ENCODE data around the gene LRRC74B. TPM values are rescaled to one million over a fixed set of nuclear protein-coding genes. Genes with fewer than 3 reads are reported as not detected.

The LRRC74B gene
- total RNA-seq, 1 experiment from 2014 or later = not detected

- no peak overlapping the region for H3K4me3 ChIP-seq (ENCODE audit: low read length)
- H3K9me2 ChIP-seq (replicated peaks; ENCODE audit: low read length) = no peaks in the 10 kb centered on the region
- no peak overlapping the region for H3K27ac ChIP-seq (ENCODE audit: low read length)
- H3K27me3 ChIP-seq (ENCODE audit: low read length) = no peaks in the 10 kb centered on the region
- H3K4me2 ChIP-seq (ENCODE audit: low read length) = no peak overlapping the region
- H3K9me3 ChIP-seq (ENCODE audit: low read length) = no peaks in the 10 kb centered on the region
- no peaks in the 10 kb centered on the region for H3K4me1 ChIP-seq (ENCODE audit: insufficient read depth, low read length)
- no TSS peak for BruUV-seq (replicated peaks)
- POLR2A ChIA-PET (ENCODE audit: unreplicated experiment) = no interaction called here
- no peaks in the 10 kb centered on the region for H3K36me3 ChIP-seq (ENCODE audit: low read depth, low read length)
- DNase-seq (no peak), ATAC-seq (no peak)
- no peaks in the 10 kb centered on the region for H4K20me1 ChIP-seq (ENCODE audit: low read length)
- CTCF ChIA-PET = no interaction called here
- no peak overlapping the region for H2AFZ ChIP-seq (ENCODE audit: low read length)
- no peaks in the 10 kb centered on the region for H3K79me2 ChIP-seq (ENCODE audit: low read length)
- TF ChIP-seq EZH2phosphoT487 (IDR thresholded peaks at IDR 0.05; ENCODE audit: borderline replicate concordance, low read length) = no peak
- no peak for TF ChIP-seq CTCF (conservative IDR thresholded peaks at IDR 0.05; ENCODE audit: low read depth, low read length)
- no peak for TF ChIP-seq EZH2 (IDR thresholded peaks at IDR 0.05; ENCODE audit: low read length, unreplicated experiment)
- no peak overlapping the region for H3K9ac ChIP-seq (ENCODE audit: low read length)
- no peaks in the 10 kb centered on the region for H3F3A ChIP-seq (ENCODE audit: low read length, unreplicated experiment)
- intact Hi-C loops (cut with micrococcal nuclease) = no loop called here
These were observed 7.1 kb downstream of the LRRC74B start for GRCh38 chr22:21052715-21053459.

- CTCF ChIA-PET = no interaction called here
These were observed 8.4 kb downstream of the LRRC74B start for GRCh38 chr22:21054046-21054713.

GRCh38 chr22:21054714-21055563, 9.2 kb downstream of the LRRC74B start:
- Histone ChIP-seq H4K20me1 (ENCODE audit: low read length) (no peaks in the 10 kb centered on the region), H2AFZ (ENCODE audit: low read length) (no peak overlapping the region), H3K4me2 (ENCODE audit: low read length) (no peak overlapping the region), H3K27me3 (ENCODE audit: low read length) (no peaks in the 10 kb centered on the region), H3K9me2 (replicated peaks; ENCODE audit: low read length) (no peaks in the 10 kb centered on the region), H3K79me2 (ENCODE audit: low read length) (no peaks in the 10 kb centered on the region), H3K4me1 (ENCODE audit: insufficient read depth, low read length) (no peaks in the 10 kb centered on the region), H3K4me3 (ENCODE audit: low read length) (no peak overlapping the region), H3K27ac (ENCODE audit: low read length) (no peak overlapping the region), H3K9me3 (ENCODE audit: low read length) (no peaks in the 10 kb centered on the region), H3K9ac (ENCODE audit: low read length) (no peak overlapping the region), H3K36me3 (ENCODE audit: low read depth, low read length) (no peaks in the 10 kb centered on the region), H3F3A (ENCODE audit: low read length, unreplicated experiment) (no peaks in the 10 kb centered on the region)
- intact Hi-C loops (cut with micrococcal nuclease) = no loop called here
- ChIA-PET CTCF (no interaction called here), POLR2A (ENCODE audit: unreplicated experiment) (no interaction called here)
- BruUV-seq (replicated peaks) = no TSS peak
- DNase-seq (no peak), ATAC-seq (no peak)
- TF ChIP-seq CTCF (conservative IDR thresholded peaks at IDR 0.05; ENCODE audit: low read depth, low read length) = no peak

More at GRCh38 chr22:21054046-21054713, 8.4 kb downstream of the LRRC74B start:
- no peak overlapping the region for H3K9ac ChIP-seq (ENCODE audit: low read length)
- POLR2A ChIA-PET (ENCODE audit: unreplicated experiment) = no interaction called here
- H3K36me3 ChIP-seq (ENCODE audit: low read depth, low read length) = no peaks in the 10 kb centered on the region
- no peaks in the 10 kb centered on the region for H3K27me3 ChIP-seq (ENCODE audit: low read length)
- no peak overlapping the region for H2AFZ ChIP-seq (ENCODE audit: low read length)
- no peak overlapping the region for H3K4me2 ChIP-seq (ENCODE audit: low read length)
- no peaks in the 10 kb centered on the region for H3K79me2 ChIP-seq (ENCODE audit: low read length)
- H4K20me1 ChIP-seq (ENCODE audit: low read length) = no peaks in the 10 kb centered on the region
- no peaks in the 10 kb centered on the region for H3K9me3 ChIP-seq (ENCODE audit: low read length)
- DNase-seq (no peak), ATAC-seq (no peak)
- no peaks in the 10 kb centered on the region for H3K4me1 ChIP-seq (ENCODE audit: insufficient read depth, low read length)
- intact Hi-C loops (cut with micrococcal nuclease) = no loop called here
- no peak overlapping the region for H3K4me3 ChIP-seq (ENCODE audit: low read length)
- H3K27ac ChIP-seq (ENCODE audit: low read length) = no peak overlapping the region
- H3F3A ChIP-seq (ENCODE audit: low read length, unreplicated experiment) = no peaks in the 10 kb centered on the region
- no peaks in the 10 kb centered on the region for H3K9me2 ChIP-seq (replicated peaks; ENCODE audit: low read length)
- no TSS peak for BruUV-seq (replicated peaks)
- no peak for TF ChIP-seq EZH2phosphoT487 (IDR thresholded peaks at IDR 0.05; ENCODE audit: borderline replicate concordance, low read length)
- no peak for TF ChIP-seq EZH2 (IDR thresholded peaks at IDR 0.05; ENCODE audit: low read length, unreplicated experiment)

All from PC-3 (cell line).